Endothelial cell (in vitro differentiated cells): ENCODE measurements around the gene ASCC1. TPM values are rescaled to one million over a fixed set of nuclear protein-coding genes. Genes with fewer than 3 reads are reported as not detected.

Experiments used
- DNase-seq: peaks from one replicate; pipeline ENCODE4 v3.0.0; 2021; ENCODE audit warnings: low spot score
- H3K27ac Mint-ChIP-seq: one replicate; pipeline ENCODE4 v1.8.0; 2021; ENCODE audit warnings: mixed read lengths, inconsistent platforms; ENCODE audit not compliant: unreplicated experiment
- H3K27me3 Mint-ChIP-seq: one replicate; pipeline ENCODE4 v1.8.0; 2021; ENCODE audit warnings: mild to moderate bottlenecking, moderate library complexity, mixed read lengths, inconsistent platforms; ENCODE audit not compliant: unreplicated experiment
- H3K36me3 Mint-ChIP-seq: one replicate; pipeline ENCODE4 v1.8.0; 2021; ENCODE audit warnings: mild to moderate bottlenecking, low read depth, mixed read lengths, inconsistent platforms; ENCODE audit not compliant: unreplicated experiment
- H3K4me1 Mint-ChIP-seq: one replicate; pipeline ENCODE4 v1.8.0; 2021; ENCODE audit warnings: mild to moderate bottlenecking, mixed read lengths, inconsistent platforms; ENCODE audit not compliant: unreplicated experiment
- H3K4me3 Mint-ChIP-seq: one replicate; pipeline ENCODE4 v1.8.0; 2021; ENCODE audit warnings: mild to moderate bottlenecking, mixed read lengths, inconsistent platforms; ENCODE audit not compliant: unreplicated experiment
- H3K9me3 Mint-ChIP-seq: one replicate; pipeline ENCODE4 v1.8.0; 2021; ENCODE audit warnings: mixed read lengths, inconsistent platforms; ENCODE audit not compliant: unreplicated experiment
- total RNA-seq: library from RNA; stranded (reverse); fragmentation: NEBNext Ultra II Directional; extraction: Animal tissue kit (Norgen Biotek cat#: 25700); gene quantifications from one replicate; pipeline ENCODE4 v1.2.1, GENCODE V29; 2021; ENCODE audit not compliant: unreplicated experiment
- TF ChIP-seq, protein P1 (sequence below): fragments of 200-600 bp; sonication (generic); IDR thresholded peaks from one replicate; pipeline ENCODE4 v1.5.0; 2021; ENCODE audit warnings: antibody characterized with exemption; ENCODE audit not compliant: unreplicated experiment

The ASCC1 gene
- total RNA-seq, 1 donor from 2014 or later = 32.1 TPM

DNA sequence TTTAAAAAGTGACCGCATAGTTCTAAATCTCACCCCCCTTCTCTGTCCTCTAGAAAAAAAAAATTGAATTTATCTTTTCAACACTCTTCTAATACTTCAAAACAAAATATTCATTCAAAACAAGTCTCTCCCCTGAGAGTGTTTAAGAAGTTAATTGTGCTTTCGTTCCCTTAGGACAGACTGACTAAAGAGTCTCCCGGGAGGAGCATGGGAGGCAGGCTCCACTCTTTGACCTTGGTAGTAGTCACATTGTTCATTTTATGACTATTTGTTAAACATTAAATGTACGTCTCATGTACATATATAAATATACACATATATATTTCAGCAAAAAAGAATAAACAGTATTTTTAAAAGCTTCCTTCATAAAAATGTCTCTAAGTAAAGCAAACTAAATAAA lies 92.5 kb downstream of the ASCC1 start:
- H3K4me1 Mint-ChIP-seq = no peaks in the 10 kb centered on the region
- no peaks in the 10 kb centered on the region for H3K9me3 Mint-ChIP-seq
- no peaks in the 10 kb centered on the region for H3K27me3 Mint-ChIP-seq
- peaks cover 9% of the 10 kb centered on the region for H3K36me3 Mint-ChIP-seq
- TF ChIP-seq, protein P1, sequence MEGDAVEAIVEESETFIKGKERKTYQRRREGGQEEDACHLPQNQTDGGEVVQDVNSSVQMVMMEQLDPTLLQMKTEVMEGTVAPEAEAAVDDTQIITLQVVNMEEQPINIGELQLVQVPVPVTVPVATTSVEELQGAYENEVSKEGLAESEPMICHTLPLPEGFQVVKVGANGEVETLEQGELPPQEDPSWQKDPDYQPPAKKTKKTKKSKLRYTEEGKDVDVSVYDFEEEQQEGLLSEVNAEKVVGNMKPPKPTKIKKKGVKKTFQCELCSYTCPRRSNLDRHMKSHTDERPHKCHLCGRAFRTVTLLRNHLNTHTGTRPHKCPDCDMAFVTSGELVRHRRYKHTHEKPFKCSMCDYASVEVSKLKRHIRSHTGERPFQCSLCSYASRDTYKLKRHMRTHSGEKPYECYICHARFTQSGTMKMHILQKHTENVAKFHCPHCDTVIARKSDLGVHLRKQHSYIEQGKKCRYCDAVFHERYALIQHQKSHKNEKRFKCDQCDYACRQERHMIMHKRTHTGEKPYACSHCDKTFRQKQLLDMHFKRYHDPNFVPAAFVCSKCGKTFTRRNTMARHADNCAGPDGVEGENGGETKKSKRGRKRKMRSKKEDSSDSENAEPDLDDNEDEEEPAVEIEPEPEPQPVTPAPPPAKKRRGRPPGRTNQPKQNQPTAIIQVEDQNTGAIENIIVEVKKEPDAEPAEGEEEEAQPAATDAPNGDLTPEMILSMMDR = no peak
- H3K4me3 Mint-ChIP-seq = no peak overlapping the region
- H3K27ac Mint-ChIP-seq = no peak overlapping the region
- DNase-seq = no peak

DNA sequence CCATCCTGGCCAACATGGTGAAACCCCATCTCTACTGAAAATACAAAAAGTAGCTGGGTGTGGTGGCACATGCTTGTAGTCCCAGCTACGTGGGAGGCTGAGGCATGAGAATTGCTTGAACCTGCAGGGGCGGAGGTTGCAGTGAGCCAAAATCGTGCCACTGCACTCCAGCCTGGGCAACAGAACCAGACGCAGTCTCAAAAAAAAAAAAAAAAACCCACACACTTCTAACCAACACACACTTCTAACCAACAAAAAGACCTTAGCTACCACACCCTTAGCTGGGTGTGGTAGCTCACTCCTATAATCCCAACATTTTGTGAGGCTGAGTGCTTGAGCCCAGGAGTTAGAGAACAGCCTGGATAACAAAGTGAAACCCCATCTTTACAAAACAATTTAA lies 93.9 kb downstream of the ASCC1 start:
- no peak overlapping the region for H3K27ac Mint-ChIP-seq
- no peak overlapping the region for H3K4me3 Mint-ChIP-seq
- DNase-seq = no peak
- H3K27me3 Mint-ChIP-seq = no peaks in the 10 kb centered on the region
- no peaks in the 10 kb centered on the region for H3K9me3 Mint-ChIP-seq
- no peaks in the 10 kb centered on the region for H3K4me1 Mint-ChIP-seq
- peaks cover 9% of the 10 kb centered on the region for H3K36me3 Mint-ChIP-seq
- TF ChIP-seq, protein P1 = no peak

DNA sequence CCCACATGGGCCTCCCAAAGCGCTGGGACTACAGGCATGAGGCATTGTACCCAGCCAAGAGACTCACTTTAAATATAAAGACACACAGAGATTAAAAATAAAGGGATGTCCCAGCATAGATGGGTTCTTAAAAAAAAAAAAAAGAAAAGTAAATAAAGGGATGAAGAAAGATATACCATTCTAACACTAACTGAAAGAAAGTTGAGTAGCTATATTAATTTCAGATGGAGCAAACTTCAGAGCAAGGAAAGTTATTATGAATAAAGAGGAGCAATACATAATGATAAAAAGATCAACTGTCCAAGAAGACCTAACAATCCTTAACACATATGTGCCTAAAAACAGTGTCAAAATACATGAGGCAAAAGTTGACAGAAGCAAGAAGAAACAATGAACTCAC lies 94.7 kb downstream of the ASCC1 start:
- peaks cover 12% of the 10 kb centered on the region for H3K36me3 Mint-ChIP-seq

DNA sequence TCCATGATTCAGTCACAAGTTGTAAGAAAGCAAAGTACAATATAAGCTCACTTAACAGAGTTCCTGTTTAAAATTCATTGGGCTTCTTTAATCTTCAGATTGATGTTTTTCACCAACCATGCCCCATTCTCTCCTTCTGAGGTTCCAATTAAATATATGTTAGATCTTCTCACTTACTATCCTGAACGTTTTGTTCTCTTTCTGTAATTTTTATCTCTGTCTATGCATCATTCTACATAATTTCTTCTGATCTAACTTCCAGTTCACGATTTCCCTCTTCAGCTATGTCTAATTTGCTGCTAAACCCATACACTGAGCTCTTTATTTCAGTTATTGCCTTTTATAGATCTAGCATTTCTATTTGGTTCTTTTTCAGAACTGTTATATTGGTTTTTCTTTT lies 99.7 kb downstream of the ASCC1 start:
- Mint-ChIP-seq H3K27ac (no peak overlapping the region), H3K27me3 (no peaks in the 10 kb centered on the region), H3K4me3 (no peak overlapping the region), H3K36me3 (peaks cover 13% of the 10 kb centered on the region), H3K9me3 (no peaks in the 10 kb centered on the region), H3K4me1 (no peaks in the 10 kb centered on the region)
- TF ChIP-seq, protein P1 = no peak
- DNase-seq = no peak

More for the DNA sequence above, 94.7 kb downstream of the ASCC1 start:
- TF ChIP-seq, protein P1 = no peak
- Mint-ChIP-seq H3K27ac (no peak overlapping the region), H3K9me3 (no peaks in the 10 kb centered on the region), H3K4me1 (no peaks in the 10 kb centered on the region), H3K27me3 (no peaks in the 10 kb centered on the region), H3K4me3 (no peak overlapping the region)
- DNase-seq = no peak

DNA sequence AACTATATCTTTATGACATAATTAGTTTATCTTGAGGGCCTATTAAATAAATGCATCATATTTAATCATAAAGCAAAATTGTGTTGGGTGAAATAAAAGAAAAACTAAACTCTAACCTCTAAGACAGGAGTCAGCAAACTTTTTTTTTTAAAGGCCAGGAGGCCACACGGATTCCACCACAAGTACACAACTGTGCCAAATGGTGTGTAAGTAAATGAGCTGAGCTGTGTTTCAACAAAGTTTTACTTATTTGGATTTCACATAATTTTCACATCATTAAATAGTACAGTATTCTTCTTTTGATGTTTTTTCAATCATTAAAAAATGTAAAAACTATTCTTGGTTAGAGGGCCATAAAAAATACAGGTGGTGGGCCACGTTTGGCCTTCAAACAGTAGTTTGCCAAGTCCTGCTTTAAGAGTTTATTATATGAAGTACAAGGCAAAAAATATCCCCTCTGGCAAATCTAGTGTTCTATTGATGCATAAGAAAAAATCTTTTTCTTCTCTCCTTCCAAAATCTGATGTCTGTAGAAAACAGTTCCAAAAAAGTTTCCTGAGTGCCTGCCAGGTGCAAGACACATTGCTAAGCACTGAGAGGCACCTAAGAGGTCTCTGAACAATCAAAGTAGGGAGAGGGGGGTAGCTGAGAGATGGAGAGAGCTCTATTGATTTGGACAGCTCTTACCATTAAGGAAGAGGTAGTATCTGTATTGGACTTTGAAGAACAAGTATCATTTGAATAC lies 101.2 kb downstream of the ASCC1 start:
- DNase-seq = no peak
- H3K27me3 Mint-ChIP-seq = no peaks in the 10 kb centered on the region
- H3K9me3 Mint-ChIP-seq = no peaks in the 10 kb centered on the region
- TF ChIP-seq, protein P1 = no peak
- peaks cover 13% of the 10 kb centered on the region for H3K36me3 Mint-ChIP-seq
- H3K27ac Mint-ChIP-seq = no peak overlapping the region
- no peak overlapping the region for H3K4me3 Mint-ChIP-seq
- no peaks in the 10 kb centered on the region for H3K4me1 Mint-ChIP-seq
